Neural cell (in vitro differentiated cells): ENCODE results near the gene FXYD6. TPM values are rescaled to one million over a fixed set of nuclear protein-coding genes. Genes with fewer than 3 reads are reported as not detected.

ENCODE experiments used
- H2AFZ ChIP-seq: fragments of 200-600, 300-800 bp; sonication (generic), shearing (Covaris generic); 2 replicates; pipeline ENCODE4 v1.6.0; 2014; ENCODE audit warnings: low read depth, mild to moderate bottlenecking, antibody characterized with exemption, low read length, moderate library complexity
- H3F3A ChIP-seq: fragments of 200-600 bp; shearing (Covaris generic); 2 replicates; pipeline ENCODE4 v1.6.1; 2016; ENCODE audit warnings: mild to moderate bottlenecking, moderate library complexity, mixed read lengths, antibody characterized with exemption, low read length; ENCODE audit not compliant: insufficient read depth, poor library complexity, severe bottlenecking
- H3K27ac ChIP-seq: fragments of 200-600, 300-800 bp; sonication (generic), shearing (Covaris generic); 2 replicates; pipeline ENCODE4 v1.5.1; 2014; ENCODE audit warnings: mild to moderate bottlenecking, low read length, moderate library complexity
- H3K27me3 ChIP-seq: fragments of 300-800, 200-600 bp; sonication (generic), shearing (Covaris generic); 2 replicates; pipeline ENCODE4 v1.6.0; 2014; ENCODE audit warnings: mild to moderate bottlenecking, low read depth, low read length, moderate library complexity; ENCODE audit not compliant: insufficient read depth
- H3K36me3 ChIP-seq: fragments of 300-800, 200-600 bp; sonication (generic), shearing (Covaris generic); 2 replicates; pipeline ENCODE4 v1.5.1; 2014; ENCODE audit warnings: mild to moderate bottlenecking, antibody characterized with exemption, low read length, moderate library complexity; ENCODE audit not compliant: insufficient read depth
- H3K4me2 ChIP-seq: fragments of 300-800, 200-600 bp; sonication (generic), shearing (Covaris generic); 2 replicates; pipeline ENCODE4 v1.6.0; 2014; ENCODE audit warnings: mild to moderate bottlenecking, low read length
- H3K4me3 ChIP-seq: fragments of 300-800, 200-600 bp; sonication (generic), shearing (Covaris generic); 2 replicates; pipeline ENCODE4 v1.5.1; 2014; ENCODE audit warnings: mild to moderate bottlenecking, low read length, moderate library complexity
- H3K79me2 ChIP-seq: fragments of 200-600 bp; shearing (Covaris generic); replicated peaks from 2 replicates; pipeline ENCODE4 v1.6.0; 2014; ENCODE audit warnings: mild to moderate bottlenecking, low read length, moderate library complexity; ENCODE audit not compliant: insufficient read depth
- H3K9ac ChIP-seq: fragments of 300-800, 200-600 bp; sonication (generic), shearing (Covaris generic); 2 replicates; pipeline ENCODE4 v1.6.1; 2016; ENCODE audit warnings: mild to moderate bottlenecking, low read length, mixed read lengths
- H3K9me2 ChIP-seq: fragments of 200-600 bp; shearing (Covaris generic); 2 replicates; pipeline ENCODE4 v1.6.1; 2016; ENCODE audit warnings: mild to moderate bottlenecking, low read length, mixed read lengths; ENCODE audit not compliant: insufficient read depth
- H3K9me3 ChIP-seq: fragments of 200-600, 300-800 bp; sonication (generic), shearing (Covaris generic); 2 replicates; pipeline ENCODE4 v1.6.1; 2016; ENCODE audit warnings: mild to moderate bottlenecking, mixed run types, low read length, moderate library complexity, mixed read lengths
- H4K20me1 ChIP-seq: fragments of 200-600 bp; shearing (Covaris generic); 2 replicates; pipeline ENCODE4 v1.6.1; 2016; ENCODE audit warnings: mild to moderate bottlenecking, mixed run types; ENCODE audit not compliant: insufficient read depth
- EP300 ChIP-seq: fragments of 450-650 bp; conservative IDR thresholded peaks from 2 replicates; pipeline ENCODE4 v1.6.1; 2014; ENCODE audit warnings: antibody characterized with exemption, mild to moderate bottlenecking, moderate library complexity; ENCODE audit not compliant: poor library complexity, severe bottlenecking
- EZH2 ChIP-seq: fragments of 200-600, 300-800 bp; shearing (Covaris generic), sonication (generic); IDR thresholded peaks from 2 replicates; pipeline ENCODE4 v1.6.1; 2014; ENCODE audit warnings: antibody characterized with exemption, low read length, borderline replicate concordance, mild to moderate bottlenecking; ENCODE audit not compliant: insufficient read depth, poor library complexity, severe bottlenecking
- MXI1 ChIP-seq: fragments of 450-650 bp; conservative IDR thresholded peaks from 2 replicates; pipeline ENCODE4 v1.6.1; 2014; ENCODE audit warnings: antibody characterized with exemption, mild to moderate bottlenecking; ENCODE audit not compliant: poor library complexity, severe bottlenecking
- POLR2AphosphoS5 ChIP-seq: IDR thresholded peaks from 2 replicates; pipeline ENCODE4 v1.6.1; 2012
- RAD21 ChIP-seq: fragments of 450-650 bp; conservative IDR thresholded peaks from 2 replicates; pipeline ENCODE4 v1.6.1; 2014; ENCODE audit warnings: antibody characterized with exemption, mild to moderate bottlenecking, moderate library complexity
- REST ChIP-seq: IDR thresholded peaks from 2 replicates; pipeline ENCODE4 v1.6.1; 2012; ENCODE audit warnings: borderline replicate concordance
- SMC3 ChIP-seq: fragments of 450-650 bp; conservative IDR thresholded peaks from 2 replicates; pipeline ENCODE4 v1.6.1; 2014; ENCODE audit warnings: antibody characterized with exemption, mild to moderate bottlenecking, moderate library complexity; ENCODE audit not compliant: poor library complexity
- TAF1 ChIP-seq: IDR thresholded peaks from 2 replicates; pipeline ENCODE4 v1.6.1; 2012; ENCODE audit warnings: low read depth
- polyA plus RNA-seq: library from polyadenylated mRNA; depleted of rRNA; stranded (reverse); fragments of >200 nt; gene quantifications from 2 replicates; pipeline ENCODE4 v1.2.3, GENCODE V29; 2014
- TF ChIP-seq, protein P1 (sequence below): fragments of 450-650 bp; IDR thresholded peaks from 2 replicates; pipeline ENCODE4 v1.5.1; 2014; ENCODE audit warnings: antibody characterized with exemption, mild to moderate bottlenecking, moderate library complexity; ENCODE audit not compliant: poor library complexity, severe bottlenecking

FXYD6 gene
- polyA plus RNA-seq, 1 donor from 2014 or later, result 218 TPM

DNA sequence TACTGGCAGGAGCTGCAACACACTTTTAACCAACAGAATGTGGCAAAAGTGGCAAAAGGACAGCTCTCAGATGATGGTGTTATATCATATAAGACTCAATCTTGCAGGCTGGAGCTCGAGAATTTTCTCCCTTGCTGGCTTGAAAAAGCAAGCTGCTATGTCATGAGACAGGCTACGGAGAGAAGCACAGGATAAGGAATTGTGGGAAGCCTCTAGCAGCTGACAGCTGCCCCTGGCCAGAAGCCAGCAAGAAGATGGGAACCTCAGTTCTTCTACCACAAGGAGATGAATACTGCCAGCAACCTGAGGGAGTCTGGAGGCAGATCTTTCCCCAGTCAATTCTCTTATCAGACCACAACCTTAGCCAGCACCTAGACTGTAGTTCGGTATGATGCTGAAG is 24.6 kb downstream of the FXYD6 start:
- no peaks in the 10 kb centered on the region for H3F3A ChIP-seq
- TF ChIP-seq, protein P1, sequence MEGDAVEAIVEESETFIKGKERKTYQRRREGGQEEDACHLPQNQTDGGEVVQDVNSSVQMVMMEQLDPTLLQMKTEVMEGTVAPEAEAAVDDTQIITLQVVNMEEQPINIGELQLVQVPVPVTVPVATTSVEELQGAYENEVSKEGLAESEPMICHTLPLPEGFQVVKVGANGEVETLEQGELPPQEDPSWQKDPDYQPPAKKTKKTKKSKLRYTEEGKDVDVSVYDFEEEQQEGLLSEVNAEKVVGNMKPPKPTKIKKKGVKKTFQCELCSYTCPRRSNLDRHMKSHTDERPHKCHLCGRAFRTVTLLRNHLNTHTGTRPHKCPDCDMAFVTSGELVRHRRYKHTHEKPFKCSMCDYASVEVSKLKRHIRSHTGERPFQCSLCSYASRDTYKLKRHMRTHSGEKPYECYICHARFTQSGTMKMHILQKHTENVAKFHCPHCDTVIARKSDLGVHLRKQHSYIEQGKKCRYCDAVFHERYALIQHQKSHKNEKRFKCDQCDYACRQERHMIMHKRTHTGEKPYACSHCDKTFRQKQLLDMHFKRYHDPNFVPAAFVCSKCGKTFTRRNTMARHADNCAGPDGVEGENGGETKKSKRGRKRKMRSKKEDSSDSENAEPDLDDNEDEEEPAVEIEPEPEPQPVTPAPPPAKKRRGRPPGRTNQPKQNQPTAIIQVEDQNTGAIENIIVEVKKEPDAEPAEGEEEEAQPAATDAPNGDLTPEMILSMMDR, result no peak
- TF ChIP-seq REST (no peak), TAF1 (no peak), EZH2 (no peak), MXI1 (no peak), SMC3 (no peak), RAD21 (no peak), EP300 (no peak), POLR2AphosphoS5 (no peak)
- no peak overlapping the region for H2AFZ ChIP-seq
- peaks cover 4% of the 10 kb centered on the region for H3K9me3 ChIP-seq
- no peaks in the 10 kb centered on the region for H3K36me3 ChIP-seq
- H3K9me2 ChIP-seq, result no peaks in the 10 kb centered on the region
- H3K9ac ChIP-seq, result no peak overlapping the region
- no peak overlapping the region for H3K27ac ChIP-seq
- H3K27me3 ChIP-seq, result no peaks in the 10 kb centered on the region
- H3K4me2 ChIP-seq, result no peak overlapping the region
- H3K79me2 ChIP-seq, result peaks cover 45% of the 10 kb centered on the region
- no peak overlapping the region for H3K4me3 ChIP-seq
- no peaks in the 10 kb centered on the region for H4K20me1 ChIP-seq

GRCh38 chr11:117851106-117851505 is 25.4 kb downstream of the FXYD6 start:
- no peak overlapping the region for H3K27ac ChIP-seq
- TF ChIP-seq POLR2AphosphoS5, result no peak
- TF ChIP-seq MXI1, result no peak
- TF ChIP-seq RAD21, result no peak
- TF ChIP-seq TAF1, result no peak
- no peak for TF ChIP-seq SMC3
- TF ChIP-seq EZH2, result no peak
- TF ChIP-seq EP300, result no peak
- TF ChIP-seq, protein P1, result no peak
- no peak for TF ChIP-seq REST
- peaks cover 4% of the 10 kb centered on the region for H3K9me3 ChIP-seq
- no peak overlapping the region for H3K4me2 ChIP-seq
- no peaks in the 10 kb centered on the region for H3K27me3 ChIP-seq
- peaks cover 45% of the 10 kb centered on the region for H3K79me2 ChIP-seq
- H3K36me3 ChIP-seq, result no peaks in the 10 kb centered on the region
- no peaks in the 10 kb centered on the region for H3F3A ChIP-seq
- H4K20me1 ChIP-seq, result no peaks in the 10 kb centered on the region
- no peaks in the 10 kb centered on the region for H3K9me2 ChIP-seq
- H3K4me3 ChIP-seq, result no peak overlapping the region
- no peak overlapping the region for H3K9ac ChIP-seq
- no peak overlapping the region for H2AFZ ChIP-seq
